Medulla oblongata (tissue), 1 donor: ENCODE results near the gene CCDC57.

Experiments
- DNase-seq: peaks from one replicate; pipeline ENCODE4 v3.0.0-alpha.2; 2015; ENCODE audit errors: extremely low spot score

Gene CCDC57

DNA sequence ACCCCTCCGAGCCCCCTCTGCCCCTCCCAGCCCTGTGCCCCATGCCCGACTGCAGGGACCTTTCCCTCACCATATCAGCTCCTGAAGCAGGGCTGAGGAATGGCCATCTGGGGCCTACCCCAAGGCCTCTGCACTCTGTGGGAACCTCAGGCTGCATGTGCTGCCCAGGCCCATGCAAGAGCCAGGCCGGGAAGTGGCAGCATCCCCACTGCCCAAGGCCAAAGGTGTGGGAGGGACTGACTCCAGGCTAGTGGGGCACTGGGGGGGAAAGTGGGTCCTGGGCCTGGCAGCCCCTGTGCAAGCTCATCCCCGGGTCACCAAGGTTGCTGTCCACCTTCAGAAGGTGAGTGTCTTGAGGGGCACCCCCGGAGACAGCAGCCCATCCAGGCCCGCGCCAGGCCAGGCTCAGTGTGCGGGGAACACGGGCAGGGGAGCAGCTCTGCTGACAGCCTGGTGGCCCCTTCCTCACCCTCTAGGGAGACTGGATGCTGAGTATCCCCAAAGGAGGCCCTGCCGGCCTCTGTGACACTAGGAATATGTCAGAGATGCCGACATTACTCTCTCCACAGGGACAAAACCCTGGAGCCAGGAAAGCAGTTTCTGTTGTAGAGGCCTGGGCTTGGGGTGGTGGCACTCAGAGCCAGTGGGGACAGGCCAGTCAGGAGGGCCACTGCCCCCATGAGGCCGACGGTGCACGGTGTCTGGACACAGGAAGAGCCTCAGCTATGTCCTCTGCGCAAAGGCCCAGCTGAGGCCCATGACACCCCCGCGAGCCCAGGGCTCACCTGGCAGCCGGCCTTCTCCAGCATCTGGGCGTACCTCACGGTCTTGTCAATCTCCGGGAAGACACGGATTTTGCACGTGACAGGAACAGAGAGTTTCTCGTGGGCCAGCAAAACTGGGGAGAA is 150.3 kb downstream of the CCDC57 start:
- DNase-seq, result no peak

- DNase-seq, result no peak
Observed at GRCh38 chr17:82061047-82061925, 151.4 kb downstream of the CCDC57 start.

GRCh38 chr17:82060614-82061013 is 152.0 kb downstream of the CCDC57 start:
- DNase-seq, result no peak

GRCh38 chr17:82060001-82060380 is 152.7 kb downstream of the CCDC57 start:
- no peak for DNase-seq

DNA sequence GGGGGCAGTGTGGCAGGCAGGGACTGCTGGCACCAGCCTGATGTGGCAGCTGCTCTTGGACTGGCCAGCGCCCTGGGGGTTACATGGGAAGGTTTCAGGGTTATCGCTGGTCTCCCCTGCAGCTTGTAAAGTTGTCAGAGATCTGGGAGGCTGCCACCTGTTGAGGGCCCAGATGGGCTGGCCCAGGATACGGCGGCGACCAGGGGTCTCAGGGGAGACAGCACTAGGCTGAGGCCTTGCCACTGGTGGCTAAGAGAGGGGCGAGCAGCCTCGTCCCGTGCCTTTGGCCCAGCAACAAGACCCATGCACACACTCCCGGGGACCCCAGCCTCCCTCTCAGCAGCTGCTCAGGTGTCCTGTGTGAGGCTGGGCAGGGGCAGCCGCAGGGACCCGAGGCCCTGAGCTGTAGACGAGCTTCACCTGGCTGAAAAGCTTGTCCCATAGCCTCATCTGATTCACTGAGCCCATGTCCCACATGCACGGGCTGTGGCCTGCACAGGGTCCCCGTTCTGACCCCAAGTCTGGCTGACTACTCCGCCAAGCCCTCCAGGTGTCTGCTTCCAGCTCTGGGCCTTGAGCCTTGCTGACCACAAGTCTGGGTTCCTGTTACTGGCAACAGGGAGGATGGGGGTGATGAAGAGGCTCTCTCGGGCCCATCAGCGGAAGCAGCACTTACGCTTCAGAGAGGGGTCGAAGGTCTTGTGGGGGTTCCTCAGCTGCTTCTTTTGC is 153.2 kb downstream of the CCDC57 start:
- DNase-seq, result no peak

DNA sequence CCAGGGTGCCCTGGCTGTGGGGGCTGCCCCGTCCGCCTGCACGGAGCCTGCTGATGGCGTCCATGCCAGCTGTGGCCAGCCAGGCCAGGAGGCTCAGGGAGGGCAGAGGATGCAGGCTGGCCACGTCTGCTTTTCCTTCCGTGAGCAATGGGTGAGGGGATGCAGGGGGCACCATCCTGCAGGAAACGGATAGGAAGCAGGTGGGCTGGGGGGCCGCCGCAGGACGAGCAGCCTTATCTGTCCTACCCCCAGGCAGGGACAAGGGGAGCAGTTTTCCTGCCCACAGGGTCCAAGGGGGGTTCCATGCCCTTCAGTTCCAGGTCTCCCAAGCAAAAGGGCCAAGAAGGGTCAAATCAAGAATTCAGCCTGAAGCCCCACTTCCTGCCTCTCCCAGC is 153.8 kb downstream of the CCDC57 start:
- DNase-seq, result no peak

DNA sequence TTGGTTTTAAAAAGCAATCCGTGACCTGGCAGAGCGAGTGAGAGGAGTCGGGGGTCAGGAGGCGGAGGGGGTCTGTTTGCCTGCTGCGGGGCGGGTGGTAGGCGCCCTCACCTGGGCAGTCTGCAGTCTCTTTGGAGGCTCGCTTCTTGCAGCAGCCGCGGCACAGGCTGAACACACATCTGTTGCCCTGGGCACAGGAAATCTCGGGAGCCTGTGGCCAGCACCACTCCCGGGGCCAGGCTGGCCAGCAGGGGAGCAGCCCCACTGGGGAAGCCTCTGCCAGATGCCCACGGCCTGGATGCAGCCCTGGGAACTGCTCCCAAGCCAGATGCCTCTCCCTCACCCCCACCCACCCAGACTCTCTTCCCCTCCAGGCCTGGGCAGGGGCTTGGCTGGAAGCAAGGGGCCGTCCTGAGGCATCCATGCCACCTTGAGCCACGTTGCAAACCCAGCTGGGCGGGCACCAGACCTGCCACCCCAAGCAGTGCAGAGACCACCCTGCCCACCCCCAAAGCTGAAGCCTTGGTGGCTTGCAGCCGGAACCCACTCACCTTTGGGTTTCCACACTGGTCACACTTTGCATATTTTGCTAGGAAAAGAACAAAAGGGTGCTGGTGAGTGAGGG is 154.3 kb downstream of the CCDC57 start:
- no peak for DNase-seq

GRCh38 chr17:82056729-82057621 is 155.7 kb downstream of the CCDC57 start:
- DNase-seq, result no peak

GRCh38 chr17:82055965-82056728 is 156.5 kb downstream of the CCDC57 start:
- no peak for DNase-seq

- DNase-seq, result no peak
Observed at GRCh38 chr17:82055023-82055964, 157.3 kb downstream of the CCDC57 start.

- DNase-seq, result no peak
Observed at GRCh38 chr17:82054351-82055022, 158.2 kb downstream of the CCDC57 start.

GRCh38 chr17:82053556-82054263 is 158.9 kb downstream of the CCDC57 start:
- no peak for DNase-seq

DNA sequence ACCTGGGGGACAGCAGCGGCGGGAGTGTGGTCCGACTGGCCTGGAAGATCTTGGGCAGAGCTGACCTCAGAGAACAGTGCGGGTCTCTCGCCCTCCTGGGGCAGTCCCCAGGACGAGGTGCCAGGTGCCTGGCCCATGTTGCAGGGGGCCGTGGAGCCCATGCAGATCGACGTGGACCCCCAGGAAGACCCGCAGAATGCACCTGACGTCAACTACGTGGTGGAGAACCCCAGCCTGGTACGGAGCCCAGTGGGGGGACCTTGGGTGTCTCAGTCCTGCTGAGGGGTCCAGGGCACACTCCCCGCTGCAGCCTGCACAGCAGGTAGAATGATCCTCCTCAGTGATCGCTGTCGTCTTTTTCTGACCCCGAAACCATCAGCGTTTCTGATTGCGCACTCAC is 159.5 kb downstream of the CCDC57 start:
- no peak for DNase-seq

- DNase-seq, result no peak
Observed at GRCh38 chr17:82052638-82053059, 160.0 kb downstream of the CCDC57 start.

- peak; percentile 63 for DNase-seq
Observed at GRCh38 chr17:82051776-82052637, 160.6 kb downstream of the CCDC57 start, which contains the start of the genes GPS1 and RFNG. Gene GPS1, plus strand, starts transcription at chr17:82051898. Its CDS starts 34 bp downstream, at chr17:82051932. Gene RFNG, minus strand, starts transcription at chr17:82051811. Its CDS starts 45 bp downstream, at chr17:82051766.
